Embryonic facial prominence (tissue), 1 donor: ENCODE data around the gene MAST4.

ENCODE experiments used
- DNase-seq: peaks from one replicate; pipeline ENCODE4 v3.0.0-alpha.2; 2016; ENCODE audit errors: extremely low spot score

MAST4 gene

GRCh38 chr5:67208403-67208802 is 612.2 kb downstream of the MAST4 start:
- no peak for DNase-seq

- peak; percentile 45 for DNase-seq
Observed at GRCh38 chr5:67209141-67209771, 613.1 kb downstream of the MAST4 start.

GRCh38 chr5:67211926-67212325 is 615.7 kb downstream of the MAST4 start:
- DNase-seq = no peak

GRCh38 chr5:67214036-67214435 is 617.8 kb downstream of the MAST4 start:
- DNase-seq = no peak

- no peak for DNase-seq
Observed at GRCh38 chr5:67214707-67215447, 618.7 kb downstream of the MAST4 start.

GRCh38 chr5:67215519-67216471 is 619.6 kb downstream of the MAST4 start:
- DNase-seq = no peak

GRCh38 chr5:67216564-67216963 is 620.4 kb downstream of the MAST4 start:
- DNase-seq = no peak
